Smooth muscle cell of trachea (primary cell): ENCODE results near the gene STK32C. TPM values are rescaled to one million over a fixed set of nuclear protein-coding genes. Genes with fewer than 3 reads are reported as not detected.

Experiments
- total RNA-seq: library from RNA; depleted of rRNA; stranded (reverse); fragments of >200 nt; gene quantifications from 2 replicates; pipeline ENCODE4 v1.2.1, GENCODE V29; 2014

STK32C gene
- total RNA-seq, result 10.3 and 16.2 TPM in 2 replicates

DNA sequence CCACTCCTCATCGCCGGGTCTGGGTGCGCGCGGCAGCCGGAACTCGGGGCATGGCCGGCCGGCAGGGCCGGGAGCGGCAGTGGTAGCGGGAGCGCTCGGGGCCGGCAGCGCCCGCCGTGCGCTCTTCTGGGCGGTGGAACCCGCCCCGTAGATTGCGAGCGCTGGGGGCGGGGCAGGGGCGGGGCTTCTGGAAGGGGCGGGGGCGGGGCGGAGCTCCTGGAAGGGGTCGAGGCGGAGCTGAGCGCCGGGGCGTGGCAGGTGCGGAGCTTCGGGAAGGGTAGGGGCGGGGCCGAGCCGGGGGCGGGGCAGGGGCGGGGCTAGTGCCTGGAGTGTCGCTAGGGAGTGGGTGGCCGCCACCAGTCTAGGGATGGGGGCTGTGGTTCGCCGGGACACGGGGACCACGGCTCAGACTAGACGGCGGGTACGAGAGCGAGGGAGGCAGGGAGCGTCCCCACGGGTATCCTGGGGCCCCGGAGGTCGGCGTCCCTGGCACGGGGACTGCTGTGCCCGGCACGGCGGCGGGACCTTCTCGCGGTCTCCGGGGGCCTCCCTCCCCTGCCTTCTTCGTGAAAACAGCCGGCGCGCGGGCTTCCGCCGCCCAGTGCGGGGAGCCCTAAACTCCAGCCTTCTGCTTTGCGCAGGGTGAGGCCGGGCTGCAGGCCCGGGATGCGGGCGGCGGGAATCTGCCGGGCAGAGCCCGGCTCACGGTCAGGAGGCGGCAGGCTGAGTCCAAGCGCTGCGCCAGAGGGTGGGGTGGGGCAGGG is at the start of gene STK32C:
TSS of gene STK32C (minus strand) at position 128 of the 764 bp plus-strand sequence. CDS start at position 11, 117 bp downstream.

DNA sequence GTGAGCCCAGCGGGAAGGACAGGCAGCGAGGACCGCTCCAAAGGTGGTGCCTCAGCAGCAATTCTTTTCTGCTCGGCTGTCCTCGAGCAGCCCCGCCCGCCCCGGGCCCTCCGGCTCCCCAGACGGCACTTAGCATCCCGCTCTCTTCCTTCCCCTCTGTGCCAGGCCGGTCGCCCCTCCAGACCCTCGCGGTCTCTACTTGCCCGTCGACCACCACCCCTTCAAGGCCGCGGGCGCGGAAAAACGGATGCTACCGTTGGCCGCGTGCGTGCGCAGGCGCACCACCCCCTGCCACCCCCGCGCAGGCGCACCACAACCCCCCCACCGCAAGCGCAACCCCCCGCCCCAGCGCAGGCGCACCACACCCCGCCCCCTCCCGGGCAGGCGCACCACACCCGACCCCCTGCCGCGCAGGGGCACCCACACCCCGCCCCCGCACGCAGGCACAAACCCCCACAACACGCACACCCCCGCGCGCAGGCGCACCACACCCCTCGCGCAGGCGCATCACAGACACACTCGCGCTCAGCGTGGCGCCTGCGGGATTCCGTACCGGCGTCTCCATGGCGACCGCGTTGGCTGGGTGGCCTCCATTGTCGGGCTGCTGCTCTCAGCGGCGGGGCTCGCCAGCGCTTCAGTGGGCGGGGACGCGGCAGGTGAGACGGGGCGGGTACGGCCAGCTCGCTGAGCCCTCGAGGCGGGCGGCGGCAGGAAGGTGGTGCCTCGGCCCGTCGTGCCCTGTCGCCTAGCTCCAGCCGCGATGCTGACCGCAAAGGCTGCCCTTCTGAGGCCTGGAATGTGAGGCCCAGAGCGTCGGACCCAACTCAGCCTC is 24.1 kb upstream of the STK32C start, which contains the start of gene LRRC27:
TSS of gene LRRC27 (plus strand) at position 593 of the 832 bp plus-strand sequence. CDS start 1,332 bp downstream, outside the sequence.

DNA sequence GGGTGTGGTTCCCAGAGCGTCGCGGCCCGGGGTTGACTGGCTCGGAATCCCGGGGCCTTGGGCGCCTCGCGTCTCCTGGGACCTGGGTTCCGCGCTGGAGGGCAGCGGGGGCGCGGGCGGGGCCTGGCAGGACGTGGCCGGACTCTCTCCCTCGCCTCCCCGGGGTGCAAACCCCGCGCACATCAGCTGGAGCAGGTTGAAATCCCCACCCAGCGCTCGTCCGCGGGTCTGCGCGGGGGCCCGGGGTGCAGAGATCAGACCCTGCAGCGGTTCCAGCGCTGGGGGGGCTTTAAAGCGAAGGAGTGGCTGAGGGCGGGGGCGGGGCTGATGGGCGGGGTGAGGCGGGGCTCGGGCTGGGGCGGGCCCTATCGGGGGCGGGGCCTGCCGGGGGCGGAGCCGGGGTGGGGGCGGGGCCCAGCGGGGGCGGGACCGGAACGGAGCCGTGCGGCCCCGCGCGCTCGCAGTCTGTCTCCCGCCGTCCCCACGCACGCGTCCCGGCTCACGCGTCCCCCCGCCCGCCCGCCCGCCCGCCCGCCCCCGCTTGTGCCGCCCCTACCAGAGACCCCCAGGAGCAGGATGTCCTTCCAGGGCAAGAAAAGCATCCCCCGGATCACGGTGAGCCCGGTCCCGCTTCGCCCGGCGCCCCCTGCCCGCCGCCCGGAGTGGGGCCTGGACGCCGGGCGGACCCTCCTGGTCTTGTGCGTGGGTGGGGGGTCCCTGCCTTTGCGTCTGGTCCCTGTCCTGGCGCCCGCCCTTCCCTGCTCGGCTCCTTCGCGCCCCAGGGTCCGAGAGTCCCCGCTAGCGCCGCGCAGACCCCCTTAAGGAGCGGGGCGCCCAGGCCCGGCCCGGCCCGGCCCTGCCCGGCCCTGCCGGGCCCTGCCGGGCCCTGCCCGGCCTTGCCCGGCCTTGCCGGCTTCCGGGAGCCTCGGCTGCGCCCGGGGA is 121.0 kb downstream of the STK32C start, which contains the start of gene DPYSL4:
TSS of gene DPYSL4 (plus strand) at position 461 of the 942 bp plus-strand sequence. CDS start at position 577, 116 bp downstream.

Other genes starting within 250 kb of the STK32C start
- under 0.01 and 0.17 TPM in 2 replicates for gene JAKMIP3, start 242.0 kb downstream of the STK32C start, total RNA-seq
- 1.3 and 4.2 TPM in 2 replicates for gene DPYSL4, start 121.0 kb downstream of the STK32C start, total RNA-seq
- 14.7 and 15.2 TPM in 2 replicates for gene LRRC27, start 24.2 kb upstream of the STK32C start, total RNA-seq
- gene PWWP2B, start 89.2 kb upstream of the STK32C start, total RNA-seq, result 8.6 and 22.2 TPM in 2 replicates
- 37.8 and 54.6 TPM in 2 replicates for gene INPP5A, start 229.8 kb upstream of the STK32C start, total RNA-seq